Measurements from ENCODE around the gene SLC22A23. TPM values are rescaled to one million over a fixed set of nuclear protein-coding genes. Genes with fewer than 3 reads are reported as not detected.
A peak's percentile ranks its signal among the peaks of the same experiment; 100 is the strongest.

Gene SLC22A23
- total RNA-seq, 6 donors from 2014 or later = 18.2 to 73.1 (median 28.3) TPM

DNA sequence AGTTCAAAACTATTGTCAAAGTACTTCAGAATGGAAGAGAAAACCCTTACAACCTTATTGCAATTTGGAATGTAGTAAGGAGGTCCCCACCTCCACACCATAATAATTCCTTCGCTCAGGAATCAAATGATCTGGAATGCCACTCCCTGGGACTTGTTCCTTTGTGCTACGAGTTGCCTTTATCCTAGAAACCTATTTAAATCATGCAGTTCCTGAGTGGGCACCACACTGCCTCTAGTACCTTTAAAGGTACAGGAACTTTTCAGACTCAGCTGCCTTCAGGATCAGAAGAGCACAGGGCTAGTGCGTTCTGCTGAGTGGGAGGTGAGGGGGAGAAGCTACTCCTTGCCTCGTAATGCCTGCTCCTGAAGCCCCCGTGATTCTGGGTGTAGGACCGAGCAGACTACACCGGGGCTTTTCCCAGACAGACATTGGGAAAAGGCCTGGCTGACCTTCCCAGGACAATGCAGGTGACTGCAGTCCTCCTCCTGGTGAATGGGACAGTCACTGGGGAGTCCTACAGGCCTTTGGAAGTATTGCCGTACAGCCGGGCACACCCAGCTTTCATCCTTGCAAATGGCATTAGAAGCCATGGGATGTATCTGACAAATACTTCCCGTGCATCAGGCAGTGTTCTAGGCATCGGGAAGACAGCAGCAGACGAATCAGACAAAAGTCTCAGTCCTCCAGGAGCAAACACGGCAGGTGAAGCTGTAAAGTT is 217.6 kb downstream of the SLC22A23 start:
- no peak overlapping the region for H3K27ac ChIP-seq
- no peaks in the 10 kb centered on the region for H3K9me3 ChIP-seq
- no peak for ATAC-seq (ENCODE audit: low FRiP score in 2 of 2)
- H3K4me3 ChIP-seq = no peak overlapping the region
- no peaks in the 10 kb centered on the region for H3K27me3 ChIP-seq
- no peaks in the 10 kb centered on the region for H3K4me1 ChIP-seq
- no peak for TF ChIP-seq POLR2AphosphoS5 (IDR thresholded peaks at IDR 0.05)
- TF ChIP-seq, protein P1, sequence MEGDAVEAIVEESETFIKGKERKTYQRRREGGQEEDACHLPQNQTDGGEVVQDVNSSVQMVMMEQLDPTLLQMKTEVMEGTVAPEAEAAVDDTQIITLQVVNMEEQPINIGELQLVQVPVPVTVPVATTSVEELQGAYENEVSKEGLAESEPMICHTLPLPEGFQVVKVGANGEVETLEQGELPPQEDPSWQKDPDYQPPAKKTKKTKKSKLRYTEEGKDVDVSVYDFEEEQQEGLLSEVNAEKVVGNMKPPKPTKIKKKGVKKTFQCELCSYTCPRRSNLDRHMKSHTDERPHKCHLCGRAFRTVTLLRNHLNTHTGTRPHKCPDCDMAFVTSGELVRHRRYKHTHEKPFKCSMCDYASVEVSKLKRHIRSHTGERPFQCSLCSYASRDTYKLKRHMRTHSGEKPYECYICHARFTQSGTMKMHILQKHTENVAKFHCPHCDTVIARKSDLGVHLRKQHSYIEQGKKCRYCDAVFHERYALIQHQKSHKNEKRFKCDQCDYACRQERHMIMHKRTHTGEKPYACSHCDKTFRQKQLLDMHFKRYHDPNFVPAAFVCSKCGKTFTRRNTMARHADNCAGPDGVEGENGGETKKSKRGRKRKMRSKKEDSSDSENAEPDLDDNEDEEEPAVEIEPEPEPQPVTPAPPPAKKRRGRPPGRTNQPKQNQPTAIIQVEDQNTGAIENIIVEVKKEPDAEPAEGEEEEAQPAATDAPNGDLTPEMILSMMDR (IDR thresholded peaks at IDR 0.05) = peak in 1 of 6 experiments; percentile 18
- WGBS, 2 donors = 83 to 85% methylated on average over 9 to 13 of the region's 13 CpGs
- DNase-seq = no peak
- no peaks in the 10 kb centered on the region for H3K36me3 ChIP-seq

DNA sequence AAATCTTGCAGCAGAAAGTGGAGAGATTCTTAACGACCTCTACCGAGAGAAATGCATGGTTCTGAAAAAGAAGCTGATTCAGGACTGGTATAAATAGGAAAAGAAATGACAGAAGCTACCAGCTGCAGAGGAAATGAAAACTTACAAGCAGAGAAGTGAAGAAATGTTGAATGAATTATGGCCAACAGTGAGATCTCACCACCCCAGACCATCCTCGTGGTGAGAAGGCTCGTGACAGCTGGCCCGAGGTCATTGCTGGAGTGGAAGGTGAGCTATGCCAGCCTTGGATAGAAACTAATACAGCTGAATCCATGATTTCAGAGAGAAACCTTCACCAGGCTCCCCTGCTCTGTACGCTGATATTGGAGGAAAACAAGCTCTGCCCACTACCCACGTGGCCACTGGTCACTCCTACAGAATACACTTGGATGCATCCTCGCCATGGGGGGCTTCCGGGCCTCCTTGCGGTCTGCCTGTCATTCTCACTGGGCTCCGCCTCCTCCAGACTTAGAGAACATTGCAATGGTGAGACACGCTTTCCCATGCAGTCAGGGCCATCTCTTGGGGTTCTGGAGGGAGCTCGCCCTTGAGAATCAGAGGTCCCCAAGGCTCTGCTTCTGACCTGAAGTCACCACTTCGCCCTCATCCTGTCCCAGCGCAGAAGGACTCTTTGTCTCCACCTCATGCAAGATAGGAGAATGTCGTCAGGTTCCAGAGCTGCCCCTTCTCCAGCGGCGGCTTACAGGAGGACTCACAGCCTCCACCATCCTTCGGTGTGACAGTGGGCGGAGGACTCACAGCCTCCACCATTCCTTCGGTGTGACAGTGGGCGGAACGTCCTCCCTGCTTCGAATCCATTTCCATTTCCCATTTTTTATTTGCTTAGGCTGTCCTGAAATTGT is 218.8 kb downstream of the SLC22A23 start:
- TF ChIP-seq, protein P1 (IDR thresholded peaks at IDR 0.05) = no peak
- TF ChIP-seq EP300 (IDR thresholded peaks at IDR 0.05) = no peak
- Histone ChIP-seq H3K27ac (no peak overlapping the region), H3K36me3 (no peaks in the 10 kb centered on the region), H3K4me3 (no peak overlapping the region), H3K9me3 (no peaks in the 10 kb centered on the region), H3K27me3 (peaks cover 0 to 6% (median 3%) of the 10 kb centered on the region in 4 donors), H3K4me1 (no peaks in the 10 kb centered on the region)
- 70 to 73% methylated on average over 19 to 24 of the region's 24 CpGs for WGBS, 2 donors
- ATAC-seq (ENCODE audit: low FRiP score in 2 of 2) (peak in 1 of 2 donors; percentile 36), DNase-seq (no peak)

DNA sequence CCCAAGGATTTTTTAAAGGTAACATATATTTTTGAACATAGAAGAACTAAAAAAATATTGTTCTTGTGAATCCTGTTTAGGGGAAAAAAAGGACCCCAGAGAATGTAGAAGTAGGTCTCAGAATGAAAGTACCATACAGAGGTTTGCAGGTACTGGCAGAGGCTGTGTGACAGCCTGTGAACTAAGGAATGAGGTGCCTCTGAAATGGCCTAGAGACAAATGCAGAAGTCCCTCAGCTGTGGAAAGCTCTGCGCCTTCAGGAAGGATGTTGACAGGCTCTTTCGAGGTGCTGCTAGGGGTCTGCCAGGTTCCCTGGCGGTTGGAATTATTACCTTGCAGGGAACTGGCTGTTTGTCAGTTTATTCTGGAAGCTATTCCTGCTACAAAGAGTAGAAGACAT is 220.8 kb downstream of the SLC22A23 start:
- DNase-seq (no peak), ATAC-seq (ENCODE audit: low FRiP score in 2 of 2) (no peak)
- no peaks in the 10 kb centered on the region for H3K36me3 ChIP-seq
- H3K4me1 ChIP-seq = peaks cover 11 to 15% (median 14%) of the 10 kb centered on the region in 4 donors
- no peaks in the 10 kb centered on the region for H3K9me3 ChIP-seq
- no peak for TF ChIP-seq POLR2A (IDR thresholded peaks at IDR 0.05)
- TF ChIP-seq POLR2AphosphoS5 (IDR thresholded peaks at IDR 0.05) = no peak
- TF ChIP-seq, protein P1 (IDR thresholded peaks at IDR 0.05) = no peak
- no peak for TF ChIP-seq EP300 (IDR thresholded peaks at IDR 0.05)
- H3K27me3 ChIP-seq = peaks cover 0 to 14% (median 6%) of the 10 kb centered on the region in 4 donors
- H3K27ac ChIP-seq = no peak overlapping the region
- WGBS, 2 donors = 43 to 68% methylated on average over 3 of the region's 3 CpGs
- no peak overlapping the region for H3K4me3 ChIP-seq

DNA sequence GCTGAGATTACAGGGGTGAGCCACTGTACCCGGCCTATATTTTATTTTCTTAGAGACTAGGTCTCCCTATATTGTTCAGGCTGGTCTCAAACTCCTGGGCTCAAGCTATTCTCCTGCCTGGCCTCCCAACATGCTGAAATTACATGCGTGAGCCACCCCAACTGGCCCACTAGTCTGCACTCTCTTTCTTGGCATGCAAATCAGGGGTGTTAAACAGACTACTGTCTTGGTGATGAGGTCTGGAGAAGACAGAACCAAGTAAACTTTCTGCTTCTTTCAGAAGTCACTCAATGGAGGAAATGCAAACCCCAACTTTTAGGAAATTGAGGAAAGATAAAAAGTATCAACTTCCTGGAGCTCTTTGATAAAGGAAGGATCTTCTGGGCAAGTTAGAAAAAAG is 221.4 kb downstream of the SLC22A23 start:
- TF ChIP-seq, protein P1 (IDR thresholded peaks at IDR 0.05) = no peak
- no peak for TF ChIP-seq POLR2AphosphoS5 (IDR thresholded peaks at IDR 0.05)
- no peak for TF ChIP-seq POLR2A (IDR thresholded peaks at IDR 0.05)
- TF ChIP-seq EP300 (IDR thresholded peaks at IDR 0.05) = no peak
- H3K27ac ChIP-seq = no peak overlapping the region
- no peaks in the 10 kb centered on the region for H3K9me3 ChIP-seq
- peaks cover 0 to 17% (median 7%) of the 10 kb centered on the region in 4 donors for H3K27me3 ChIP-seq
- DNase-seq = no peak
- H3K36me3 ChIP-seq = no peaks in the 10 kb centered on the region
- H3K4me3 ChIP-seq = no peak overlapping the region
- H3K4me1 ChIP-seq = peaks cover 13 to 18% (median 16%) of the 10 kb centered on the region in 4 donors
- no peak for ATAC-seq (ENCODE audit: low FRiP score in 2 of 2)
- 83 to 87% methylated on average over 2 of the region's 2 CpGs for WGBS, 2 donors
